GM12872 (cell line): ENCODE results near the gene IL1RN.

Experiments used
- TF ChIP-seq, protein P1 (sequence below): IDR thresholded peaks from 3 replicates; pipeline ENCODE4 v1.5.1; 2011; ENCODE audit warnings: low read depth, mild to moderate bottlenecking, low read length, moderate library complexity; ENCODE audit not compliant: insufficient read depth

IL1RN gene

DNA sequence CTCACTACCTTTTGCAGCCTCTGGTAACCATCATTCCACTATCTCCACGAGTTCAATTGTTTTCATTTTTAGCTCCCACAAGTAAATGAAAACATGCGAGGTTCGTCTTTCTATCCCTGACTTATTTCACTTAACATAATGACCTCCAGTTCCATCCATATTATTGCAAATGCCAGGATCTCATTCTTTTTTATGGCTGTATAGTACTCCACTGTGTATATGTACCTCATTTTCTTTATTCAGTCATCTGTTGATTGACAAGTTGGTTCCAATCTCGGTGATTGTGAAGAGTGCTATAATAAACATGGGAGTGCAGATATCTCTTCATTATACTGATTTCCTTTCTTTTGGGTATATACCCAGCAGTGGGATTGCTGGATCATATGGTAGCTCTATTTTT, 16.9 kb downstream of the IL1RN start:
- TF ChIP-seq, protein P1, sequence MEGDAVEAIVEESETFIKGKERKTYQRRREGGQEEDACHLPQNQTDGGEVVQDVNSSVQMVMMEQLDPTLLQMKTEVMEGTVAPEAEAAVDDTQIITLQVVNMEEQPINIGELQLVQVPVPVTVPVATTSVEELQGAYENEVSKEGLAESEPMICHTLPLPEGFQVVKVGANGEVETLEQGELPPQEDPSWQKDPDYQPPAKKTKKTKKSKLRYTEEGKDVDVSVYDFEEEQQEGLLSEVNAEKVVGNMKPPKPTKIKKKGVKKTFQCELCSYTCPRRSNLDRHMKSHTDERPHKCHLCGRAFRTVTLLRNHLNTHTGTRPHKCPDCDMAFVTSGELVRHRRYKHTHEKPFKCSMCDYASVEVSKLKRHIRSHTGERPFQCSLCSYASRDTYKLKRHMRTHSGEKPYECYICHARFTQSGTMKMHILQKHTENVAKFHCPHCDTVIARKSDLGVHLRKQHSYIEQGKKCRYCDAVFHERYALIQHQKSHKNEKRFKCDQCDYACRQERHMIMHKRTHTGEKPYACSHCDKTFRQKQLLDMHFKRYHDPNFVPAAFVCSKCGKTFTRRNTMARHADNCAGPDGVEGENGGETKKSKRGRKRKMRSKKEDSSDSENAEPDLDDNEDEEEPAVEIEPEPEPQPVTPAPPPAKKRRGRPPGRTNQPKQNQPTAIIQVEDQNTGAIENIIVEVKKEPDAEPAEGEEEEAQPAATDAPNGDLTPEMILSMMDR = no peak

DNA sequence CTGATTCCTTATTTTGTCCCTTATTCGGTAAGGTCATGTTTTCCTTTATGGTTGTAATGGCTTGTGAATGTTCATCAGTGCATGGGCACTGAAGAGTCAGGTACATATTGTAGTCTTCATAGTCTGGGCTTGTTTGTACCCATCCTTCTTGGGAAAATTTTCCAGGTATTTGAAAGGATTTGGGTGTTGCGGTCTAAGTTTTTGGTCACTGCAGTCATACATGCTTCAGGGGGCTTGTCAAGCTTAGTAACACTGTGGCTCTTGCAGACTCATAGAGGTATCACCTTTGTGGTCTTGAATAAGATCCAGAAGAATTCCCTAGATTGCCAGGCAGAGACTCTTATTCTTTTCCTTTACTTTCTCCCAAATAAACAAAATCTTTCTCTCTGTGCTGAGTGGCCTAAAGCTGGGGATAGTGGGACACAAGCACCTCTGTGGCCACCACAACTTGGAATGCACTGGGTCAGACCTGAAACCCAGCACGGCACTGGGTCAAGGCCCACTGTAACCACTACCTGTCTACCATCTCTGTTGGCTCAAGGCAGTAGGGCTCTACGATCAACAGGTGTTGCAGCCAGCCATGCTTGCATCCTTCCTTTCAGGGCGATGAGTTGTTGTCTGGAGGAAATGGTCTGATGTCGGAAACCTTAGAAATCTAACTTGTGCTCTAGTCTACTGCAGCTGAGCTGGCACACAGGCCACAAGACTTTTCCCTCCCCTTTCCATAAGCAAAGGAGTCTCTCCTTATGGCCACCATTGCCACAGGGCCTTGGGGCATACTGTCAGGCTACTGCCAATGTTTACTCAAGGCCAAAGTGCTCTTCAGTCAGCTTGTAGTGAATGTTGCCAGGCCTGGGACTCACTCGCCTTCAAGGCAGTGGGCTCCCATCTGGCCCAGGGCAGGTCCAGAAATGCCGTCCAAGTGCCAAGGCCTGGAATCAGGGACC, 21.5 kb downstream of the IL1RN start:
- TF ChIP-seq, protein P1 = no peak

DNA sequence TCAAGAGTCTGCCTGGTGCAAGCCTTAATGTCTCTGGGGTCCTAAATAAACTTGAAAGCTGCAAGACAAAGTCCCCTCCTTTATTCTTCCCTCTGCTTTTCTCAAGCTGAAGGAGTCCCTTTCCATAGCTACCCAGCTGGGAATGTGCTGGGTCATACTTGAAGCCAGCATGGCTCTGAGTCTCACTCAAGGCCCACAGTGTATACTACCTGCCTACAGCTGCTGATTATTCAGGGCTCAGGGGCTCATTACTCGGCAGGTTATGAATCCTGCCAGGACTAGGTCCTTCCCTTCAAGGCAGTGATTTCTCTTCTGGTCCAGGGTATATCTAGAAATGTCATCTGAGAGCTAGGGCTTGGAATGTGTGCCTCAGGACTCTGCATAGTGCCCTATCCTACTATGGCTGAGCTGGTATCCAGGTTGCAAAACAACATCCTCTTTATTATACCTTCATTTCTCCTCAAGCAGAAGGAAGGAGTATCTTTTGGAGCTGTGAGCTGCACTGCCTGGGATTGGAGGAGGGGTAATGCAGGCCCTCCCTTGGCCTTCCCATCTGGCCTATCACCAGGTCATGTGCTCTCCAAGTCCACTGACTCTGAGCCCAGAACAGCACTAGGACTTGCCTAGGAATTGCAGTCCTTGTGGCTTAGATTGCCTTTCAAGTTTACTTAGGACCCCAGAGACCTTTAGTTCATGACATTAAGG, 22.3 kb downstream of the IL1RN start:
- TF ChIP-seq, protein P1 = no peak

DNA sequence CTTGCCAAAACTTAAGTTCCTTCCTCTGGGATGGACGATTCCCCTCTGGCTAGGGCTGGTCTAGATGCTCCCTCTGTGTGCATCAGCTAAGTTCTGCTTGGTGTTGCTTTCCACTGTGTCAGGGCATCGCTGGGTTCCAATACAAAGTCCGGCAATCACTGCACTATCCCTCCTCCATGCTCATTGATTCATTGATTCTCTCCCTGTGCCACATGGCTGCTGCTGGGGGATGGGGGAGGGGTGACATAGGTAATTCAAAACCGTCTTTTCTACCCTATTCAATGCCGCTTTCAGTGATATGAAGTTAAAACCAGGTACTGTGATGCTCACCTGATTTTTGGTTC, 22.8 kb downstream of the IL1RN start:
- TF ChIP-seq, protein P1 = no peak

DNA sequence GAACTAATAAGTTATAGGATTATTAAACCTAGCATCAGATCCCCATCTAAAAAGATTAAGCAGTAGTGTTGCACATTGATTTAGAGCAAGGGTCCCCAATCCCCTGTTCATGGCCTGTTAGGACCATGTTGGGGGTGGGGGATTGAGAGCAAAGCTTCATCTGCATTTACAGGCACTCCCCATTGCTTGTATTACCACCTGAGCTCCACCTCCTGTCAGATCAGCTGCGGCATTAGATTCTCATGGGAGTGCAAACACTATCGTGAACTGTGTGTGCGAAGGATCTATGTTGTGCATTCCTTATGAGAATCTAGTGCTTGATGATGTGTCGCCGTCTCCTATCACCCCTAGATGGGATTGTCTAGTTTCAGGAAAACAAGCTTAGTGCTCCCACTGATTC, 27.9 kb downstream of the IL1RN start:
- TF ChIP-seq, protein P1 = no peak

DNA sequence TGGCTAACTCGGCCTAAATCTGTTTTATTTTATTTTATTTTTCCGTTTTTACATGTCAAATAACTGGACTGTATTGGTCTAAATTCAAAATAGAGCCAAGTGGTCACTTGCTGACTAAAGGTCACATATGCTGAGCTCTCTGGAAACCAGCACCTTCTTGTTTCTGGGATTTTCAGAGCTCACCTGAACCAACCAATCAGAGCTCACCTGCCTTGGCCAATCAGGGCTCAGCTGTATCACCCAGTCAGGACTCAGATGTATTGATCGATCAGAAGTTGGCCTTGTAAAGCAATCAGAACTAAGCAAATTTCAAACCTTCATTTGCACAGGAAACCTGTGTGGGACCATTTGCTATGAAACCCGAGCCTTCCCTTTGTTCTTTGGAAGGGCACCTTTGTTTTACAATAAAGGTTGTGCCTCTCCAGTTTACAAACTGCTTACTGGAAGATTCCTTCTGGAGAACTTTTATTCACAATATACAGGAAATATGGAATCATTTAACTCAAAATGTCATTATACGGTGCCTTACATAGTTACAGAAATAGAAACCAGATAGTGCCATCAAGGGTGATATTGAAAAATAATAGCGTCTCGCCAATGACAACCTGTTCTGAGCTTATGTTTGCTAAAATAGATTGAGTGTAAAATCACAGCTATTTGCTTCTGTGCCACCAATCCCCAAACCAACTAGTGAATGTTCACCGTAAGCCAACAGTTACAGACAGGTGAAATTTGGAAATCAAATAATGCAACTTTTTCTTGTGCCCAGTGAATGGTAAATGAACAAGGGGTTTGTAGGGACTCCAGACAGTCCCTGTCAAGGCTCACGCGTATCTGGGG, 29.1 kb downstream of the IL1RN start:
- TF ChIP-seq, protein P1 = no peak

DNA sequence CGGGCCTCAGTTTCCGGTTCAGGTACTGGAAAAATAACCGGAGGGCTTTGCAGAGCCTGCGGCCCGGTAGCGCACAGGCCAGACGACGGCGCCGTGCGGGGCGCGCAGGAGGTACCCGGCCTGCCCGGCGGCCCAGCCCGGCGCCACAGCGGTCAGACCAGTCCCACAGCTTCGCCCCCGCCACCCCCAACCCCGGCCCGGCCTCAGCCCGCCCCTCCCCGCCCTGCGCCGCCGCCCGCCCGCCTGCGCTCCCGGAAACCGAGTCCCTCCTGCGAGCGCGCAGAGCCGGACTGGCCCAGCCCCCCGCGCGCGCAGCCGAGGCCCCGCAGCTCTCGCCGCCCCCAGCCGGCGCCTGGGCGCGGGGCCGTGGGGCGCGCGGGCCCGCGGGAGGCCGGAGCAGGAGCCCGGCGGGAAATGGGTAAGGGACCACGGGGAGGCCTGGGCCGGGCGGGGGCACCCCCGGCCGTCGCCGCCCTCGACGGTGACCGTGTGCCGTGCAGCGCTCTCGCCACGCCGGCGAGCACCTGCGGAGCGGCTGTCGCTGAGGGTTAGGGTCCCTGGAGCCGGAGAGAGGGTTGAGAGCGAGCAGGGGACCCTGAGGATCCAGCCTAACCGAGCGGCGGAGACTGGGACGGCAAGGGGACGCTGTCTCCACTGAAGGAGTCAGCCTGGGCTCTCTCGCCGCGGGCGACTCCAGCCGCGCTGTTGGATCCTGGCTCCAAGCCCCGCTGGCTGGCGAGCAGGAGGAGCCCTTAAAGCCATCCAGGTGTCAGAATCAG, 29.9 kb downstream of the IL1RN start:
- TF ChIP-seq, protein P1 = no peak
